ENCODE results near the gene RAD51B. TPM values are rescaled to one million over a fixed set of nuclear protein-coding genes. Genes with fewer than 3 reads are reported as not detected.

The RAD51B gene
- total RNA-seq, 1 experiment from 2014 or later, result 20.0 TPM

DNA sequence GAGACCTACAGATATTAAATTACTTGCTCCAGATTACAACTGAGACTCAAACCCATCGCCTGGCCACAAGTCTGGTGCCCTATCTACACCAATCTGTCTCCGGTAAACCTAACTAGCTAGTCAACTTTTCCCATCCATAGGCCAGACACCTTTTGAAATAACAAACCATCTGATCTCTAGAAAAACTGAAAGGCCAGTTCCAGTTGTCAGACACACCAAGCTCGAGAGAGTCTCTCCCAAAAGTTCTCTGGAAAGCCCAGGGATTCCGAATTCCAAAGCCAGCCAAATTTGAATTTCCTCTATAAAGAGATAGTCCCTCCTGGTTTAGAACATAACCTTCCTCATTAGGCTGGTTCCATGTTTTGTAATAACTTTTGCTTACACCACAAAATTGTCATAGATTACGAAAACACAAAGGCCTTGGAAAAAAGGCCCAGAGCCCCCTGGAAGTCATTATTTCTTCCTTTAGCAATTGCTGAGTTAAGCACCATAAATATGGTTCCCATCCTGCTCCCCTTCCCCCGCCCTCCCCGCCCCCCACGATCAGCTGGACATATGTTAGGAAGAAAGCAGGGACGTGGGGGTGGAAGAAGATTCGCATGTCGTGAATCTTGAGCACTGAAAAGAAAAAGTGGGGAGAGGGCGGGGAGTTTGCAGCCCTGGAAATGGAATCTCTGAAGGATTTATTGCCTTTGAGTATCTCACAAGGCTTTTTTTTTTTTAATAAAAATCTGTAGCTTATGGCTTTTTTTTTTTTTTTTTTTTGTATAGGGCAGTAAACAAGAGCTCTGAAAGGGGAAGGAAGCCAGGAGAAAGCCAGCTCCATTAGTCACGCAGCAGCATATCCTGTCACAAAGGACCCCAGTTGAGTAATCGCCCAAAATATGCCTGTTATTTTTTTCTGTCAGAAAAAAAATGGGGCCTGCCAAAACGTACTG is 862.9 kb downstream of the RAD51B start:
- Histone ChIP-seq H2AFZ (ENCODE audit: low read depth, low read length, poor library complexity, severe bottlenecking) (no peak overlapping the region), H3K4me1 (ENCODE audit: control insufficient read depth in 1 of 2, insufficient read depth in 2 of 2, low read length in 2 of 2) (peaks cover 51 to 69% of the 10 kb centered on the region in 2 experiments), H3K27ac (ENCODE audit: low read depth, low read length) (peak overlapping the region; percentile 44; the same call in 1 of the 2 replicates), H3K4me2 (ENCODE audit: low read length) (peak overlapping the region; percentile 59), H3K4me3 (replicated peaks in 1 of 2; ENCODE audit: low read depth in 1 of 2, low read length in 2 of 2) (peak overlapping the region in 1 of 2 experiments; percentile 11; a peak in 1 of 4 replicates), H3K9ac (ENCODE audit: low read length) (peak overlapping the region; percentile 32), H3K27me3 (ENCODE audit: insufficient read depth, low read length) (no peaks in the 10 kb centered on the region), H3K9me3 (ENCODE audit: control insufficient read depth in 1 of 2, insufficient read depth in 1 of 2, low read depth in 1 of 2, low read length in 2 of 2) (no peaks in the 10 kb centered on the region), H3K79me2 (ENCODE audit: insufficient read depth, low read length) (no peaks in the 10 kb centered on the region), H4K20me1 (ENCODE audit: insufficient read depth) (no peaks in the 10 kb centered on the region), H3K36me3 (ENCODE audit: control insufficient read depth in 1 of 2, insufficient read depth in 2 of 2, low read length in 2 of 2) (no peaks in the 10 kb centered on the region), H3K9me2 (ENCODE audit: insufficient read depth) (no peaks in the 10 kb centered on the region)
- ATAC-seq (no peak), DNase-seq (ENCODE audit: low read depth, low spot score) (no peak)
- ChIA-PET RAD21 (ENCODE audit: low non-redundant PET in 1 of 2, low total read pairs in 2 of 2, uncharacterized antibody in 2 of 2, unreplicated experiment in 2 of 2) (no interaction called here), CTCF (interaction anchor here (1.1 kb wide), 1 partner anchor 11 kb away, joined by 3 read pairs; no protein-coding TSS in a partner anchor), POLR2A (interaction anchor here (0.5 to 1.1 kb wide), 6 partner anchors 103 to 260 kb away, joined by 3 read pairs; no protein-coding TSS in a partner anchor)
- intact Hi-C loops (cut with micrococcal nuclease), result loop anchor here (10.0 kb wide), 2 partner anchors 218 to 428 kb away; no protein-coding TSS in a partner anchor
- no TSS peak for BruUV-seq (replicated peaks)
- TF ChIP-seq ZFX (IDR thresholded peaks at IDR 0.05), result no peak
- no peak for TF ChIP-seq CBX3 (IDR thresholded peaks at IDR 0.05; ENCODE audit: low read depth)
- TF ChIP-seq JUND (IDR thresholded peaks at IDR 0.05), result peak; percentile 33; the same call in 1 of the 2 replicates
- TF ChIP-seq RAD21 (IDR thresholded peaks at IDR 0.05; ENCODE audit: low read depth), result no peak
- TF ChIP-seq, protein P1, sequence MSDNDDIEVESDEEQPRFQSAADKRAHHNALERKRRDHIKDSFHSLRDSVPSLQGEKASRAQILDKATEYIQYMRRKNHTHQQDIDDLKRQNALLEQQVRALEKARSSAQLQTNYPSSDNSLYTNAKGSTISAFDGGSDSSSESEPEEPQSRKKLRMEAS (IDR thresholded peaks at IDR 0.05), result no peak
- no peak for TF ChIP-seq SIN3A (IDR thresholded peaks at IDR 0.05; ENCODE audit: low read depth)
- TF ChIP-seq EZH2 (IDR thresholded peaks at IDR 0.05), result no peak
- peak; percentile 49 for TF ChIP-seq FOSL1 (IDR thresholded peaks at IDR 0.05; ENCODE audit: low read depth)
- no peak for TF ChIP-seq POLR2A (IDR thresholded peaks at IDR 0.05; ENCODE audit: borderline replicate concordance, extremely low read depth, insufficient read depth, insufficient read length)
- TF ChIP-seq SP1 (IDR thresholded peaks at IDR 0.05; ENCODE audit: low read depth), result peak; percentile 37; the same call in 1 of the 2 replicates
- no peak for TF ChIP-seq CTCF (IDR thresholded peaks at IDR 0.05 in 2 of 3, conservative IDR thresholded peaks at IDR 0.05 in 1 of 3; ENCODE audit: borderline replicate concordance in 1 of 3, insufficient read depth in 1 of 3, low read depth in 2 of 3, low read length in 2 of 3)
- TF ChIP-seq EGR1 (IDR thresholded peaks at IDR 0.05; ENCODE audit: low read depth), result no peak
- TF ChIP-seq CEBPB (IDR thresholded peaks at IDR 0.05; ENCODE audit: low read depth), result peak; percentile 75

All from HCT116 (cell line).